HFFc6 (cell line): ENCODE data around the gene SIDT1. TPM values are rescaled to one million over a fixed set of nuclear protein-coding genes. Genes with fewer than 3 reads are reported as not detected.

ENCODE experiments used
- DNase-seq: peaks from one replicate; pipeline ENCODE4 v3.0.0-alpha.2; 2018
- H3K27ac Mint-ChIP-seq: 2 replicates; pipeline ENCODE4 v1.8.0; 2020; ENCODE audit warnings: mild to moderate bottlenecking, mixed read lengths
- H3K27me3 Mint-ChIP-seq: 2 replicates; pipeline ENCODE4 v1.8.0; 2021; ENCODE audit warnings: mild to moderate bottlenecking, moderate library complexity, mixed read lengths; ENCODE audit not compliant: insufficient read depth
- H3K36me3 Mint-ChIP-seq: 2 replicates; pipeline ENCODE4 v1.8.0; 2021; ENCODE audit warnings: low read depth, mixed read lengths
- H3K4me1 Mint-ChIP-seq: 2 replicates; pipeline ENCODE4 v1.8.0; 2020; ENCODE audit warnings: low read depth, mixed read lengths
- H3K4me3 Mint-ChIP-seq: 2 replicates; pipeline ENCODE4 v1.8.0; 2020; ENCODE audit warnings: mild to moderate bottlenecking, moderate library complexity, mixed read lengths
- H3K9me3 Mint-ChIP-seq: 2 replicates; pipeline ENCODE4 v1.8.0; 2020; ENCODE audit warnings: mild to moderate bottlenecking, mixed read lengths
- long read RNA-seq: library from polyadenylated mRNA; unstranded; transcript quantifications from one replicate; pipeline ENCODE4 v2.0.0, GENCODE V29; 2019
- total RNA-seq, 6 experiments: library from RNA; stranded (reverse); fragmentation: NEBNext Ultra II Directional; extraction: Animal tissue kit (Norgen Biotek cat#: 25700); gene quantifications; 2 replicates in 1 of 6; 3 replicates in 5 of 6; pipeline ENCODE4 v1.2.3, GENCODE V29; 2021
- TF ChIP-seq, protein P1 (sequence below): fragments of 200-600 bp; sonication (generic); IDR thresholded peaks from 2 replicates; pipeline ENCODE4 v1.5.0; 2021; ENCODE audit warnings: antibody characterized with exemption, mild to moderate bottlenecking

The SIDT1 gene
- not detected for total RNA-seq
- long read RNA-seq, result 0 reads

DNA sequence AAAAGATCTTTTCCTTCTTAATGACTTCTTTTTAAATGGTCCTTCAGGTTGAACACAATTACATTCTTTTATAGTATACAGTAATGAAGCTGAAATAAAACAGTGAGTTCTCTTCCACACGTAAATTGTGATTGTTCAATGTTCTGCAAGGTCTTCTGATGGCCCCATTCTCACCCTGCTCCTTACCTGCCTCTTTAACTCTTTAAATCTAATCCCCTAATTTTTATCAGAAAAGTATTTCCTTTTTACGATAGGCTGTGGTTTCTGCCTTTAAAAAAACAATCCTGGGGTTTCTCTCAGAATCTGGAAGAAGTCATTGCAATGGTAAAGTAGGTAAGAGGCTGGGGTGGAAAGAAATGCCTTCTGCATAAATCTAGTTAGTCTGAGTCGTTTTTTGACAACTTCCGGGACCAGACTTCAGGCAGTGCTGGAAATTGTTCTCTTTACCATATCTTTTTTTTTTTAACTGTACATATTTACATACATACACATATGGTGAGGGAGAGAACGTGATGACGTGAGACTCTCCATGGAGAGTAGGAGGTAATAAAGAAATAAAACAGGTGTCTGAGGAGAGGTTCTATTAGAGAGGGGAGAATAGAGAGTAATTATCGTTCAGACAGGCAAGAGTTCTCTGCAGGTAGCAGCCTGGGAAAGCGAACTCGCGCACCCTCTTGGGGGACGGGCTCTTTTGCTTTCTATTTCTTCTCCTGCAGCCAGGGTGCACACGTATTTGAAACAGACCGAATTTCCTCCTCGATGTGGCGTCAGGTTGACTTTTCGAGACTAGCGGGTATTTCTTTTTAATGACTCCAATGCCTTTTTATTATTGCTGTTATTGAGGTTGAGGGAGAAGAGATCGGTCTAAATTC lies at the start of gene SIDT1:
Gene SIDT1 (plus strand): TSS at position 730 of the 872 bp plus-strand sequence. CDS start 467 bp downstream, outside the sequence.
- Mint-ChIP-seq H3K9me3 (no peaks in the 10 kb centered on the region), H3K27ac (no peak within 1 kb of the TSS), H3K36me3 (no peaks in the 10 kb centered on the region), H3K4me1 (peaks cover 31% of the 10 kb centered on the region), H3K4me3 (peak within 1 kb of the TSS; percentile 87), H3K27me3 (peaks cover 56% of the 10 kb centered on the region)
- TF ChIP-seq, protein P1, sequence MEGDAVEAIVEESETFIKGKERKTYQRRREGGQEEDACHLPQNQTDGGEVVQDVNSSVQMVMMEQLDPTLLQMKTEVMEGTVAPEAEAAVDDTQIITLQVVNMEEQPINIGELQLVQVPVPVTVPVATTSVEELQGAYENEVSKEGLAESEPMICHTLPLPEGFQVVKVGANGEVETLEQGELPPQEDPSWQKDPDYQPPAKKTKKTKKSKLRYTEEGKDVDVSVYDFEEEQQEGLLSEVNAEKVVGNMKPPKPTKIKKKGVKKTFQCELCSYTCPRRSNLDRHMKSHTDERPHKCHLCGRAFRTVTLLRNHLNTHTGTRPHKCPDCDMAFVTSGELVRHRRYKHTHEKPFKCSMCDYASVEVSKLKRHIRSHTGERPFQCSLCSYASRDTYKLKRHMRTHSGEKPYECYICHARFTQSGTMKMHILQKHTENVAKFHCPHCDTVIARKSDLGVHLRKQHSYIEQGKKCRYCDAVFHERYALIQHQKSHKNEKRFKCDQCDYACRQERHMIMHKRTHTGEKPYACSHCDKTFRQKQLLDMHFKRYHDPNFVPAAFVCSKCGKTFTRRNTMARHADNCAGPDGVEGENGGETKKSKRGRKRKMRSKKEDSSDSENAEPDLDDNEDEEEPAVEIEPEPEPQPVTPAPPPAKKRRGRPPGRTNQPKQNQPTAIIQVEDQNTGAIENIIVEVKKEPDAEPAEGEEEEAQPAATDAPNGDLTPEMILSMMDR, result no peak
- no peak for DNase-seq

DNA sequence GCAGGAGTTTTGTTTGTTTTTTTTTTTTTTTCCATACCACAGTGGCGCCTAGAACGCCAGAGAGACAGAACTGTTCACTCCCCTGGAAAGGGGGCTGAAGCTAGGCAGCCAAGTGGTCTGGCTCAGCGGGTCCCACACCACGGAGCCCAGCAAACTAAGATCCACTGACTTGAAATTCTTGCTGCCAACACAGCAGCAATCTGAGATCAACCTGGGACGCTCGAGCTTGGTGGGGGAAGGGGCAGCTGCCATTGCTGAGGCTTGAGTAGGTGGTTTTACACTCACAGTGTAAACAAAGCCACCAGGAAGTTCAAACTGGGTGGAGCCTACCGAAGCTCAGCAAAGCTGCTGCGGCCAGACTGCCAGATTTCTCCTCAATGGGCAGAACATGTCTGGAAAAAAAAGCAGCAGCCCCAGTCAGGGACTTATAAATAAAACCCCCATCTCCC lies 47.2 kb upstream of the SIDT1 start:
- DNase-seq, result no peak
- H3K9me3 Mint-ChIP-seq, result no peaks in the 10 kb centered on the region; the same call in 1 of the 2 replicates
- H3K4me3 Mint-ChIP-seq, result no peak overlapping the region
- TF ChIP-seq, protein P1, result no peak
- H3K4me1 Mint-ChIP-seq, result no peaks in the 10 kb centered on the region
- H3K27me3 Mint-ChIP-seq, result no peaks in the 10 kb centered on the region
- H3K36me3 Mint-ChIP-seq, result peaks cover 21% of the 10 kb centered on the region
- H3K27ac Mint-ChIP-seq, result no peak overlapping the region

- TF ChIP-seq, protein P1, result peak; percentile 75
- H3K27ac Mint-ChIP-seq, result no peak overlapping the region
- DNase-seq, result peak; percentile 26
- H3K36me3 Mint-ChIP-seq, result peaks cover 7% of the 10 kb centered on the region
- H3K4me1 Mint-ChIP-seq, result peaks cover 22% of the 10 kb centered on the region
- H3K9me3 Mint-ChIP-seq, result no peaks in the 10 kb centered on the region
- no peak overlapping the region for H3K4me3 Mint-ChIP-seq
- H3K27me3 Mint-ChIP-seq, result no peaks in the 10 kb centered on the region
Observed at GRCh38 chr3:113495035-113495434, 37.3 kb upstream of the SIDT1 start.

- Mint-ChIP-seq H3K27me3 (no peaks in the 10 kb centered on the region), H3K4me3 (no peak overlapping the region), H3K36me3 (no peaks in the 10 kb centered on the region), H3K27ac (no peak overlapping the region), H3K9me3 (no peaks in the 10 kb centered on the region), H3K4me1 (peaks cover 22% of the 10 kb centered on the region)
- TF ChIP-seq, protein P1, result no peak
- peak; percentile 25 for DNase-seq
Observed at GRCh38 chr3:113496924-113497323, 35.4 kb upstream of the SIDT1 start.

DNA sequence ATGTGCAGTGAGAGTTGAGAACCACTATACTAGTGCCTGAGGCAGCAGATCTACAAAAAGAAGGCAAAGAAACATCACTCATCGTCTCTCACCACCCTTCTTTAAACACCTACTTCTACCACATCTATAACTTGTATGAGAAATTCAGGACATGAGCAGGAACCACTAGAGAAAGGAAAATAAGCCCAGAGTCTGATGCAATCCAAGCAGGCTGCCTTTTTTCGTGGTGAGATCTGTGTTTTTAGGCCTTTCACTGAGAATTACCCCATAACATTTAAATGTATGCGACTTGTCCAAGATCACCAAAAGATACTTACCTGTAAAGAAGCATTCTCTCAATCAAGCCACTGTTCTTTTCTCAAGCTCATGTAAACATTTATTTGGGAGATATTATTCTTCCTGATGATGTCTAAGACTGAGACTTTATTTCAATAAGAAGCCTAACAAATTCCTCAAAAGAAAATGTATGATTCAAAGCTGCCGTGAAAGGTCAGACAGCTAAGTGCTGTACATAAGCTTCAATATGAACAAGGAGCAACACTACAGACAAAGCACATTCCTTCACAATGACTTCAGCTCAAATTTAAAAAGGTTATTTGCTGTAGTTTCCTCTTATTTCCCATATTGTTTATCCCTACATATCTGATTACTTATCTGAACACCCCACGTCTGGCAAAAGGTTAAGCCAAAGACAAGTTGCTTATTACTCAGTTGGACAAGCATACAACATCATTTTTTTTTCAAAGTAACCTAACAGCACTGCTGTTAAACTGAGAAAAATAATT lies 33.9 kb upstream of the SIDT1 start:
- peak; percentile 65 for DNase-seq
- TF ChIP-seq, protein P1, result no peak
- no peaks in the 10 kb centered on the region for H3K9me3 Mint-ChIP-seq
- peaks cover 22% of the 10 kb centered on the region for H3K4me1 Mint-ChIP-seq
- H3K27me3 Mint-ChIP-seq, result no peaks in the 10 kb centered on the region; the same call in 1 of the 2 replicates
- H3K4me3 Mint-ChIP-seq, result no peak overlapping the region
- H3K27ac Mint-ChIP-seq, result peak overlapping the region; percentile 32
- H3K36me3 Mint-ChIP-seq, result no peaks in the 10 kb centered on the region
